ENCODE measurements around the gene FAM114A2.
A peak's percentile ranks its signal among the peaks of the same experiment; 100 is the strongest.
"Not testable (repeated sequence)": the region's sequence is repeated elsewhere in the genome, so short reads cannot be mapped to it uniquely, and the experiment has no call there.

Gene FAM114A2

GRCh38 chr5:154038707-154039457, at the start of gene FAM114A2, which contains the start of gene MFAP3:
TSS of gene FAM114A2 (minus strand) at chr5:154038910. CDS start at chr5:154034953, 3,957 bp downstream.
TSS of gene MFAP3 (plus strand) at chr5:154038967. CDS start at chr5:154049723, 10,756 bp downstream.
- intact Hi-C loops (cut with DNase I) = no loop called here
- peak; percentile 76 to 95 (median 88) for DNase-seq

DNA sequence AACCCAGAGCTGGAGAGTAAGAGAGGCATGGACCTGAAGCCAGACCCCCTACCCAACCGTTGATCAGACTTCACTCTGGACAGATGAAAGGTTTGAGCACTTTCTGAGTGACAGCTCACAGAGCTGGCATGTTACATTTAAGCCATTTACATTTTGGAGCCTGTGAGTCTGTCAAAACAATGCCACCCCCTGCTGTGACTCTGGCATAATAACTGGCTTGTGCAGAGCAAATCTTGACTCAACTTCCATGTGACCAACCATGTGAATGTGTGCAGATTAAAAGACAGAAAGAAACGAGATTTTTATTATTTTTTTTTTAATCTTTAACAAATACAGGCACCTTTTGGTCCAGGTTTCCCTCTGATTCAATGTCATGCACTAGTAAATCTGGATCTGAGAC, 48.5 kb upstream of the FAM114A2 start:
- intact Hi-C loops (cut with DNase I) = no loop called here
- DNase-seq = peak in 30 of 42 donors; percentile 14 to 77 (median 46)

GRCh38 chr5:154086641-154087040, 47.9 kb upstream of the FAM114A2 start:
- no peak for DNase-seq

GRCh38 chr5:154086146-154086545, 47.4 kb upstream of the FAM114A2 start:
- intact Hi-C loops (cut with DNase I) = no loop called here
- no peak for DNase-seq

More at GRCh38 chr5:154086641-154087040, 47.9 kb upstream of the FAM114A2 start:
- intact Hi-C loops (cut with DNase I) = no loop called here

DNA sequence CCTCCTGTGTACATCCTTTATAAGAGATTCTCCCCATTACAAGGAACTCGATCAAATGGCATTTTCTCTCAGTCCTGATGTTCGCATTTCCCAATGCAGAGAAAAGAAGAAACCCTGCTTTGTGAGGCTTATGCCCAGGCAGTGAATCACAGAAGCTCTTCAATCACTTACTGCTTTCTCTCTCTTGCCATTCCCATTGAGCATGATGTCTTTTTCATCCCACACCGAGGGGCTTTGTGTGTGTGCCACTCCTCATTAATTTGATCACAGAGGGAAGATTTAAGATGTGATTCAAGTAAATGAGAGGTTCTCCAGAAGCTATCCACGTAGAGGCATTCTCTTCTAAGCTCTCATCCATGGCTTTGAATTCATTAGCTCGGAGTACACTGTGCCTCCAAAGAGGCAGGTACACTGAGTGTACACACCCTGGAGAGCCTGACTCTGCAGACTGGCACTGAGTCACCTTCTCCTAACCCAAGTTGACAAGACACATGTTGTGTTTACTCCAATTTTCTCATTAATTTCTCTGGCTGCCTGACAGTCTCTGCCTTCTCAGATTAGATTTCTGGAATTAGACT, 45.4 kb upstream of the FAM114A2 start:
- intact Hi-C loops (cut with DNase I) = no loop called here
- no peak for DNase-seq

DNA sequence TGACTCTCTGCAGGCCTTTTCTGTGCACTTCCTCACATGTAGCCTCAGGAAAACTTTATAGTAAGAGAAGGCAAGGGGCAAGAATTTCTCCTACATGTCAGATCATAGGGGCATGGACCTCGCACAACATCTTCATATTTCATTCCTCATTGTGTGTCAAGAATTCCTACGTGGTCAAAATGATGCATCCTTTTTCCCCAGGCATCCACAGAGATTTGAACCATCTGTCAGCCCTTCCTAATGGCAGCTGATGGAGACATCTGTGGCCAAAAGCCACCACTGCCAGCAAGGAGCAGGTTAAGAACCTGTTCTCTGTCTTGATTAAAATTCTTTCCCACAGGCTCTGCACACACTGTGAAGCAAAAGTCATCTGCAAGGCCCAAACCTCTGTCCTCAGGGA, 42.5 kb upstream of the FAM114A2 start:
- intact Hi-C loops (cut with DNase I) = no loop called here
- no peak for DNase-seq

DNA sequence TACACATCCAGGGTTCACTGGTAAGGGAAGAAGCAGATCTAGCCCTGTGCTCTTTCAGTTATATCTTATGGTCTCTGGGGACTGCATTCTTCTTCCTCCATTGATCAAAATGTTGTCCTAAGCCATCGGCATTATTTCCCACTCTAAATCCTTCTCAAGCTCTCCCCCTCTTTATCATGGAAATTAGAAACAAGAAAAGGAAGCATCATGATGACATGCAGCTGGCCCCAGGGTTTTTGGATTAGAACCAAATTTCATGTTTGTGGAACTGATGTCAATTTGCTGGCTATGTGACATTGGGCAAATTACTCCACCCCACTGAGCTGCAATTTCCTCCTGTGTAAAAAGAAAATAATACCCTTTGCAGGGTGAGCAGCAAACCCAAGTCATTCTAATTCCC, 39.6 kb upstream of the FAM114A2 start:
- no peak for DNase-seq
- intact Hi-C loops (cut with DNase I) = loop anchor here (10.0 kb wide), 1 partner anchor 97 kb away; no protein-coding TSS in a partner anchor

DNA sequence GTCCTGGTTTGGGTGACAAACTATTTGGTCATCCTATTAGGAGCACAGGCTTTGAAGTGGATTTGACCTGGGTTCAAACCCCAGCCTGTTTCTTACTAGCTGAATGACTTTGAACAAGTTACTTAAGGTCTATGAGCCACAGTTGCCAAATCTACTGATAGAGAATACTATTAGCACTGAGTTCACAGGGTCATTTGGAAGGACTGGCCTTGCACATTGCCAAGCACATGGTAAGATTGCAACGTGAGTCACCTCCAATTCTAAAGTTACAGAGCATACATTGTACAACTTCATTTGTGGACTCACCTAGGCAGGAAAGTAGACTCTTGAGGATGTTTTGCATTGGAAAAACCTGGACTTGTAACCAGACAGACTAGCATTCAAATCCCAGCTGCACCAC, 39.0 kb upstream of the FAM114A2 start:
- DNase-seq = no peak
- intact Hi-C loops (cut with DNase I) = loop anchor here (10.0 kb wide), 1 partner anchor 97 kb away; no protein-coding TSS in a partner anchor

DNA sequence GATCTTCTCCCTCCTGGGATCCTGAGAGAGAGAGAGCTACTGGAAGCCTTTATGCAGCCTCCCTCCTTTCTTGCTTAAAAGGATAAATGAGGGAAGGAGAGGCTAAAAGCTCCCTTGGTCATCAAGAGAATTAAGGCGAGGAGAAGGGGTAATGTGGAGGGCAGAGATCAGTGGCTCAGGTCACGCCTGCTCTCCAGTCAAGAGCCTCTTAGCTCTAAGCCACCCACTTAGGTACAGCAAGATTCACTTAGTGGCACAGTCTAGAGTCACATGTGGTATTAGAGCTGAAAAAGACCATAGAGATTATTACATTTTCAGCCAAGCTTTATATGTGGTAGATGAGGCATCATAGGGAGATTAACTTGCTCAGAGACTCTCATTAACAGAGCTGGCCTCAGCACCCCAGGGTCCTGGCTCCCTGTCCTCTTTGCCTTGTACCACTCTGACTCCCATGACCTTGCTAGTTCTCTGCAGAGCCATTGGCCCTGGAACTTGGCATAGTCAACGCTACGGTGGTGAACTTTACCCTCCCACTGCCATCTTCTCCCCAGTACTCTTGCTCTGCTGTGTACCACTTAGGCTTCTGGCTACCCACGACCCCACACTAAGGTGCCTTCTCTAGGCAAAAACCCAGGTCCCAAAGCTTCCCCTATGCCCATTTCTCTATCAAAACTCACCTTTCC, 37.7 kb upstream of the FAM114A2 start:
- intact Hi-C loops (cut with DNase I) = loop anchor here (10.0 kb wide), 1 partner anchor 98 kb away; no protein-coding TSS in a partner anchor
- no peak for DNase-seq

GRCh38 chr5:154072414-154073171, 33.9 kb upstream of the FAM114A2 start:
- DNase-seq = peak; percentile 51 to 95 (median 84)
- intact Hi-C loops (cut with DNase I) = loop anchor here (2.0 to 10.0 kb wide), 2 partner anchors 102 to 330 kb away; no protein-coding TSS in a partner anchor

- intact Hi-C loops (cut with DNase I) = loop anchor here (2.0 to 10.0 kb wide), 2 partner anchors 103 to 331 kb away; no protein-coding TSS in a partner anchor
- no peak for DNase-seq
Observed at GRCh38 chr5:154071799-154072413, 33.2 kb upstream of the FAM114A2 start.

DNA sequence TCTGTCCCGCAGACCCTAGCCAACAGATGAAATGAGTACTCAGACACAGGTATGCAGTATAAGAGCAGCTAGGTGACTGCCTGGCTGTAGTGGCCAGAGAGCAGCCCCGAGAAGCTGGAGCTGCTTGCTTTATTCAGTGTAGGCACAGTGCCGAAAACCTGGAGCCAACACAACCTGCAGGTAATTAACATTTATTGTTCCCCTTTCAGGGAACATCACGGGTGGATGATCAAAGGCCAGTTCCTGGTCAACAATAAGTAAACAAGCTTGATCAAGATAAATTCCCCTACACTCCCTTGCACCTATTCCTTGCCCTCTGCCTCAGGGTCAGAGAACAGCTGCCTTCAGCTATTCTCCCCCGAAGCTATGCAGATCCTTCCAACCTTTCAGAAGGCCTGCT, 31.1 kb upstream of the FAM114A2 start:
- not testable (repeated sequence) for DNase-seq
- intact Hi-C loops (cut with DNase I) = loop anchor here (10.0 kb wide), 1 partner anchor 105 kb away; no protein-coding TSS in a partner anchor

- DNase-seq = no peak
- intact Hi-C loops (cut with DNase I) = no loop called here
Observed at GRCh38 chr5:154065971-154066370, 27.3 kb upstream of the FAM114A2 start.

GRCh38 chr5:154063372-154063771, 24.7 kb upstream of the FAM114A2 start:
- DNase-seq = no peak
- intact Hi-C loops (cut with DNase I) = no loop called here

DNA sequence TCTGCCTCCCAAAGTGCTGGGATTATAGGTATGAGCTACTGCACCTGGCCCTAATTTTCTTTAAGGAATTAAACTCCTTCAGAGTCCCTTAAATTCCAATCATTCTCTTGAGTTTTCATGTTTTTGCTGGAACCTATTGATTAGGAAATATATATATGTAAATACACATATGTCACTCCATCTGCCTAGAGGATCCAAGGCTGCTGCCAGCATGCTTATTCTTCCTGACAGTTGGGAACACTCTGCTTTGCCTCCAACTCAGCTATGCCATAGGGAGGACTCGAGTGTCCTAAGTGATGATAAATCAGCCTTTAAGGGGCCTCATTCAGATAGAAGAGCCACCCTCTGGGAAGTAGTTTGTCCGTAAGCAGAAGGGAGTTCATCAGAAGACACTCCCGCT, 21.9 kb upstream of the FAM114A2 start:
- intact Hi-C loops (cut with DNase I) = no loop called here
- DNase-seq = no peak

GRCh38 chr5:154059583-154059982, 20.9 kb upstream of the FAM114A2 start:
- intact Hi-C loops (cut with DNase I) = no loop called here

DNA sequence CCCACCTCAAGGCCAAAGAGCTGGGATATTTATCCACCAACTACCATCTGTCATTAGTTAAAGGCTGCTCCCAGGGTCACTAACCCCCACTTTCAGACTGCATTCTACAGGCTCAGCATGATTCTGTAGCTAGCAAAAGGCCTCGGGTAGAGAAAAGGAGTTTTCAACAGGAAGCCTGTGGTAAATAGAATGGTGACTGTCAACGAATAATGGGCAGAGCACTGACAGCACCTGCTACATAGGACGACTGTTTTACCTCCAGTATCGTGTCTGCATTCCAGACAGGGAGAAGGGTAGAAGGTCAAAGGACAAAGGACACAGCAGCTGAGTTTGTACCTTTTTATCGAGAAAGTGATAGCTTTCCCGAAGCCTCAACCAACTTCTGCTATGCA, 20.3 kb upstream of the FAM114A2 start:
- DNase-seq = no peak
- intact Hi-C loops (cut with DNase I) = no loop called here

More at GRCh38 chr5:154059583-154059982, 20.9 kb upstream of the FAM114A2 start:
- DNase-seq = no peak
